ENCODE results near the gene MEI4.
"Not testable (repeated sequence)": the region's sequence is repeated elsewhere in the genome, so short reads cannot be mapped to it uniquely, and the experiment has no call there.

Gene MEI4

GRCh38 chr6:77740380-77740779 is 87.5 kb downstream of the MEI4 start:
- no peak overlapping the region for H3K9ac ChIP-seq (ENCODE audit: low read depth in 1 of 2, low read length in 2 of 2)
- no peaks in the 10 kb centered on the region for H3K9me3 ChIP-seq (ENCODE audit: control insufficient read depth in 2 of 2, low read length in 2 of 2)
- no peak overlapping the region for H3K27ac ChIP-seq (ENCODE audit: low read depth in 2 of 2, low read length in 2 of 2)
- H3K27me3 ChIP-seq (ENCODE audit: control insufficient read depth in 2 of 2, insufficient read depth in 2 of 2, low read length in 2 of 2) = no peaks in the 10 kb centered on the region
- H3K36me3 ChIP-seq (ENCODE audit: control insufficient read depth in 2 of 2, insufficient read depth in 2 of 2, low read length in 2 of 2) = no peaks in the 10 kb centered on the region
- H3K4me3 ChIP-seq (ENCODE audit: low read length in 2 of 2) = no peak overlapping the region
- H3K4me1 ChIP-seq (ENCODE audit: control insufficient read depth in 2 of 2, insufficient read depth in 2 of 2, low read length in 2 of 2) = no peaks in the 10 kb centered on the region

- H3K4me1 ChIP-seq (ENCODE audit: control insufficient read depth in 2 of 2, insufficient read depth in 2 of 2, low read length in 2 of 2); H3K9ac ChIP-seq (ENCODE audit: low read depth in 1 of 2, low read length in 2 of 2); H3K9me3 ChIP-seq (ENCODE audit: control insufficient read depth in 2 of 2, low read length in 2 of 2); H3K27me3 ChIP-seq (ENCODE audit: control insufficient read depth in 2 of 2, insufficient read depth in 2 of 2, low read length in 2 of 2); H3K4me3 ChIP-seq (ENCODE audit: low read length in 2 of 2); H3K27ac ChIP-seq (ENCODE audit: low read depth in 2 of 2, low read length in 2 of 2); H3K36me3 ChIP-seq (ENCODE audit: control insufficient read depth in 2 of 2, insufficient read depth in 2 of 2, low read length in 2 of 2): not testable (repeated sequence)
Measured at GRCh38 chr6:77752156-77752555, 99.3 kb downstream of the MEI4 start.

- Histone ChIP-seq H3K9ac (ENCODE audit: low read depth in 1 of 2, low read length in 2 of 2) (no peak overlapping the region), H3K27ac (ENCODE audit: low read depth in 2 of 2, low read length in 2 of 2) (no peak overlapping the region), H3K4me1 (ENCODE audit: control insufficient read depth in 2 of 2, insufficient read depth in 2 of 2, low read length in 2 of 2) (no peaks in the 10 kb centered on the region), H3K27me3 (ENCODE audit: control insufficient read depth in 2 of 2, insufficient read depth in 2 of 2, low read length in 2 of 2) (no peaks in the 10 kb centered on the region), H3K9me3 (ENCODE audit: control insufficient read depth in 2 of 2, low read length in 2 of 2) (no peaks in the 10 kb centered on the region), H3K36me3 (ENCODE audit: control insufficient read depth in 2 of 2, insufficient read depth in 2 of 2, low read length in 2 of 2) (no peaks in the 10 kb centered on the region), H3K4me3 (ENCODE audit: low read length in 2 of 2) (no peak overlapping the region)
Measured at GRCh38 chr6:77762386-77762785, 109.5 kb downstream of the MEI4 start.

GRCh38 chr6:77763124-77763523 is 110.3 kb downstream of the MEI4 start:
- no peaks in the 10 kb centered on the region for H3K36me3 ChIP-seq (ENCODE audit: control insufficient read depth in 2 of 2, insufficient read depth in 2 of 2, low read length in 2 of 2)

GRCh38 chr6:77764364-77764763 is 111.5 kb downstream of the MEI4 start:
- Histone ChIP-seq H3K36me3 (ENCODE audit: control insufficient read depth in 2 of 2, insufficient read depth in 2 of 2, low read length in 2 of 2) (no peaks in the 10 kb centered on the region), H3K4me3 (ENCODE audit: low read length in 2 of 2) (no peak overlapping the region), H3K9me3 (ENCODE audit: control insufficient read depth in 2 of 2, low read length in 2 of 2) (no peaks in the 10 kb centered on the region), H3K4me1 (ENCODE audit: control insufficient read depth in 2 of 2, insufficient read depth in 2 of 2, low read length in 2 of 2) (no peaks in the 10 kb centered on the region), H3K9ac (ENCODE audit: low read depth in 1 of 2, low read length in 2 of 2) (no peak overlapping the region), H3K27me3 (ENCODE audit: control insufficient read depth in 2 of 2, insufficient read depth in 2 of 2, low read length in 2 of 2) (no peaks in the 10 kb centered on the region), H3K27ac (ENCODE audit: low read depth in 2 of 2, low read length in 2 of 2) (no peak overlapping the region)

More at GRCh38 chr6:77763124-77763523, 110.3 kb downstream of the MEI4 start:
- Histone ChIP-seq H3K27me3 (ENCODE audit: control insufficient read depth in 2 of 2, insufficient read depth in 2 of 2, low read length in 2 of 2) (no peaks in the 10 kb centered on the region), H3K4me3 (ENCODE audit: low read length in 2 of 2) (no peak overlapping the region), H3K9me3 (ENCODE audit: control insufficient read depth in 2 of 2, low read length in 2 of 2) (no peaks in the 10 kb centered on the region), H3K4me1 (ENCODE audit: control insufficient read depth in 2 of 2, insufficient read depth in 2 of 2, low read length in 2 of 2) (no peaks in the 10 kb centered on the region), H3K9ac (ENCODE audit: low read depth in 1 of 2, low read length in 2 of 2) (no peak overlapping the region), H3K27ac (ENCODE audit: low read depth in 2 of 2, low read length in 2 of 2) (no peak overlapping the region)

GRCh38 chr6:77773157-77773822 is 120.5 kb downstream of the MEI4 start:
- H3K27me3 ChIP-seq (ENCODE audit: control insufficient read depth in 2 of 2, insufficient read depth in 2 of 2, low read length in 2 of 2) = no peaks in the 10 kb centered on the region
- no peak overlapping the region for H3K27ac ChIP-seq (ENCODE audit: low read depth in 2 of 2, low read length in 2 of 2)
- no peak overlapping the region for H3K4me3 ChIP-seq (ENCODE audit: low read length in 2 of 2)
- no peaks in the 10 kb centered on the region for H3K9me3 ChIP-seq (ENCODE audit: control insufficient read depth in 2 of 2, low read length in 2 of 2)
- H3K4me1 ChIP-seq (ENCODE audit: control insufficient read depth in 2 of 2, insufficient read depth in 2 of 2, low read length in 2 of 2) = no peaks in the 10 kb centered on the region
- no peaks in the 10 kb centered on the region for H3K36me3 ChIP-seq (ENCODE audit: control insufficient read depth in 2 of 2, insufficient read depth in 2 of 2, low read length in 2 of 2)
- no peak overlapping the region for H3K9ac ChIP-seq (ENCODE audit: low read depth in 1 of 2, low read length in 2 of 2)

- H3K4me3 ChIP-seq (ENCODE audit: low read length in 2 of 2) = no peak overlapping the region
- H3K4me1 ChIP-seq (ENCODE audit: control insufficient read depth in 2 of 2, insufficient read depth in 2 of 2, low read length in 2 of 2) = no peaks in the 10 kb centered on the region
- no peak overlapping the region for H3K9ac ChIP-seq (ENCODE audit: low read depth in 1 of 2, low read length in 2 of 2)
- no peaks in the 10 kb centered on the region for H3K36me3 ChIP-seq (ENCODE audit: control insufficient read depth in 2 of 2, insufficient read depth in 2 of 2, low read length in 2 of 2)
- no peaks in the 10 kb centered on the region for H3K9me3 ChIP-seq (ENCODE audit: control insufficient read depth in 2 of 2, low read length in 2 of 2)
- H3K27me3 ChIP-seq (ENCODE audit: control insufficient read depth in 2 of 2, insufficient read depth in 2 of 2, low read length in 2 of 2) = no peaks in the 10 kb centered on the region
- no peak overlapping the region for H3K27ac ChIP-seq (ENCODE audit: low read depth in 2 of 2, low read length in 2 of 2)
Measured at GRCh38 chr6:77774457-77774856, 121.6 kb downstream of the MEI4 start.

- Histone ChIP-seq H3K4me3 (ENCODE audit: low read length in 2 of 2) (no peak overlapping the region), H3K4me1 (ENCODE audit: control insufficient read depth in 2 of 2, insufficient read depth in 2 of 2, low read length in 2 of 2) (no peaks in the 10 kb centered on the region), H3K27me3 (ENCODE audit: control insufficient read depth in 2 of 2, insufficient read depth in 2 of 2, low read length in 2 of 2) (no peaks in the 10 kb centered on the region), H3K9ac (ENCODE audit: low read depth in 1 of 2, low read length in 2 of 2) (no peak overlapping the region), H3K9me3 (ENCODE audit: control insufficient read depth in 2 of 2, low read length in 2 of 2) (no peaks in the 10 kb centered on the region), H3K36me3 (ENCODE audit: control insufficient read depth in 2 of 2, insufficient read depth in 2 of 2, low read length in 2 of 2) (no peaks in the 10 kb centered on the region), H3K27ac (ENCODE audit: low read depth in 2 of 2, low read length in 2 of 2) (no peak overlapping the region)
Measured at GRCh38 chr6:77776441-77776840, 123.6 kb downstream of the MEI4 start.

GRCh38 chr6:77778527-77778926 is 125.7 kb downstream of the MEI4 start:
- Histone ChIP-seq H3K4me3 (ENCODE audit: low read length in 2 of 2) (no peak overlapping the region), H3K4me1 (ENCODE audit: control insufficient read depth in 2 of 2, insufficient read depth in 2 of 2, low read length in 2 of 2) (no peaks in the 10 kb centered on the region), H3K27me3 (ENCODE audit: control insufficient read depth in 2 of 2, insufficient read depth in 2 of 2, low read length in 2 of 2) (no peaks in the 10 kb centered on the region), H3K9ac (ENCODE audit: low read depth in 1 of 2, low read length in 2 of 2) (no peak overlapping the region), H3K9me3 (ENCODE audit: control insufficient read depth in 2 of 2, low read length in 2 of 2) (no peaks in the 10 kb centered on the region), H3K36me3 (ENCODE audit: control insufficient read depth in 2 of 2, insufficient read depth in 2 of 2, low read length in 2 of 2) (no peaks in the 10 kb centered on the region), H3K27ac (ENCODE audit: low read depth in 2 of 2, low read length in 2 of 2) (no peak overlapping the region)

- no peaks in the 10 kb centered on the region for H3K36me3 ChIP-seq (ENCODE audit: control insufficient read depth in 2 of 2, insufficient read depth in 2 of 2, low read length in 2 of 2)
- H3K27ac ChIP-seq (ENCODE audit: low read depth in 2 of 2, low read length in 2 of 2) = no peak overlapping the region
- H3K9me3 ChIP-seq (ENCODE audit: control insufficient read depth in 2 of 2, low read length in 2 of 2) = no peaks in the 10 kb centered on the region
- H3K9ac ChIP-seq (ENCODE audit: low read depth in 1 of 2, low read length in 2 of 2) = no peak overlapping the region
- no peaks in the 10 kb centered on the region for H3K4me1 ChIP-seq (ENCODE audit: control insufficient read depth in 2 of 2, insufficient read depth in 2 of 2, low read length in 2 of 2)
- H3K27me3 ChIP-seq (ENCODE audit: control insufficient read depth in 2 of 2, insufficient read depth in 2 of 2, low read length in 2 of 2) = no peaks in the 10 kb centered on the region
- H3K4me3 ChIP-seq (ENCODE audit: low read length in 2 of 2) = no peak overlapping the region
Measured at GRCh38 chr6:77786935-77787629, 134.2 kb downstream of the MEI4 start.

All from mucosa of rectum (tissue), 2 donors.